Activated T-cell treated with anti-CD3 and anti-CD28 coated beads for 4 hours (primary cell): ENCODE measurements around the gene GRIN1.
A peak's percentile ranks its signal among the peaks of the same experiment; 100 is the strongest.
"Not testable (repeated sequence)": the region's sequence is repeated elsewhere in the genome, so short reads cannot be mapped to it uniquely, and the experiment has no call there.

ENCODE experiments used
- DNase-seq: peaks from one replicate; pipeline ENCODE4 v3.0.0-alpha.2; 2020

GRIN1 gene

GRCh38 chr9:137128862-137129455 lies 10.0 kb upstream of the GRIN1 start:
- DNase-seq, result no peak

GRCh38 chr9:137129456-137130175 lies 9.3 kb upstream of the GRIN1 start:
- peak; percentile 78 for DNase-seq

GRCh38 chr9:137130176-137130755 lies 8.7 kb upstream of the GRIN1 start:
- no peak for DNase-seq

- DNase-seq, result no peak
Measured at GRCh38 chr9:137134191-137134590, 4.8 kb upstream of the GRIN1 start.

- DNase-seq, result not testable (repeated sequence)
Measured at GRCh38 chr9:137135154-137135553, 3.8 kb upstream of the GRIN1 start.

GRCh38 chr9:137136261-137136880 lies 2.6 kb upstream of the GRIN1 start:
- DNase-seq, result no peak

GRCh38 chr9:137136881-137137607 lies 1.9 kb upstream of the GRIN1 start:
- DNase-seq, result no peak

- DNase-seq, result no peak
Measured at GRCh38 chr9:137138058-137138721, 764 bp upstream of the GRIN1 start.

GRCh38 chr9:137139468-137140150 lies 655 bp downstream of the GRIN1 start:
- no peak for DNase-seq

GRCh38 chr9:137140151-137141012 lies 1.4 kb downstream of the GRIN1 start:
- no peak for DNase-seq

GRCh38 chr9:137141050-137141810 lies 2.3 kb downstream of the GRIN1 start:
- no peak for DNase-seq

GRCh38 chr9:137141976-137142936 lies 3.3 kb downstream of the GRIN1 start:
- DNase-seq, result no peak

- no peak for DNase-seq
Measured at GRCh38 chr9:137143459-137143858, 4.5 kb downstream of the GRIN1 start.

GRCh38 chr9:137145731-137146526 lies 7.0 kb downstream of the GRIN1 start:
- DNase-seq, result no peak

GRCh38 chr9:137146527-137146918 lies 7.6 kb downstream of the GRIN1 start:
- no peak for DNase-seq

GRCh38 chr9:137147091-137147792 lies 8.3 kb downstream of the GRIN1 start:
- DNase-seq, result no peak

- DNase-seq, result no peak
Measured at GRCh38 chr9:137147793-137148160, 8.8 kb downstream of the GRIN1 start.

GRCh38 chr9:137148242-137148641 lies 9.3 kb downstream of the GRIN1 start:
- no peak for DNase-seq
